Stimulated activated effector memory CD8-positive, alpha-beta T cell treated with anti-CD3 and anti-CD28 coated beads, Interleukin-12 subunit alpha, Interleukin-12 subunit beta, amount 100 ng/mL, for 72 hours (primary cell): ENCODE measurements around the gene OR5T2.
"Not testable (repeated sequence)": the region's sequence is repeated elsewhere in the genome, so short reads cannot be mapped to it uniquely, and the experiment has no call there.

Experiments
- ATAC-seq: fragments of 150-1000 bp; cut with Tn5 transposase; 2 replicates; pipeline ENCODE4 v1.10.0; 2021
- DNase-seq, 2 donors: peaks; one replicate each; pipeline ENCODE4 v3.0.0; 2021 to 2022; ENCODE audit warnings: low spot score in 2 of 2
- H3K27ac Mint-ChIP-seq: one replicate; pipeline ENCODE4 v1.8.0; 2022; ENCODE audit warnings: mild to moderate bottlenecking, mixed read lengths
- H3K36me3 Mint-ChIP-seq: one replicate; pipeline ENCODE4 v1.8.0; 2022; ENCODE audit warnings: mild to moderate bottlenecking, mixed read lengths
- H3K4me1 Mint-ChIP-seq: one replicate; pipeline ENCODE4 v1.8.0; 2022; ENCODE audit warnings: mixed read lengths
- H3K4me3 Mint-ChIP-seq: one replicate; pipeline ENCODE4 v1.8.0; 2022; ENCODE audit warnings: mild to moderate bottlenecking, mixed read lengths
- H3K9me3 Mint-ChIP-seq: one replicate; pipeline ENCODE4 v1.8.0; 2022; ENCODE audit warnings: mixed read lengths

The OR5T2 gene

GRCh38 chr11:56234155-56234554 lies at the start of gene OR5T2:
Gene OR5T2 (minus strand): TSS chr11:56234255. CDS start chr11:56233062, 1,193 bp downstream.
- Mint-ChIP-seq H3K4me3 (no peak within 1 kb of the TSS), H3K4me1 (no peaks in the 10 kb centered on the region), H3K27ac (no peak within 1 kb of the TSS), H3K36me3 (no peaks in the 10 kb centered on the region), H3K9me3 (peaks cover 13% of the 10 kb centered on the region)
- DNase-seq, result no peak
- no peak for ATAC-seq

- Mint-ChIP-seq H3K4me3 (no peak within 1 kb of the TSS), H3K36me3 (no peaks in the 10 kb centered on the region), H3K27ac (no peak within 1 kb of the TSS), H3K9me3 (peaks cover 15% of the 10 kb centered on the region), H3K4me1 (no peaks in the 10 kb centered on the region)
- no peak for ATAC-seq
- no peak for DNase-seq
These were observed 39.8 kb upstream of the OR5T2 start, which contains the start of gene OR5T1 for GRCh38 chr11:56273854-56274253. Gene OR5T1 (plus strand): TSS chr11:56274154. CDS start chr11:56275639, 1,485 bp downstream.

- H3K27ac Mint-ChIP-seq, result no peak overlapping the region
- H3K4me3 Mint-ChIP-seq, result no peak overlapping the region
- no peak for ATAC-seq
- DNase-seq, result no peak
- H3K36me3 Mint-ChIP-seq, result no peaks in the 10 kb centered on the region
- H3K9me3 Mint-ChIP-seq, result peaks cover 13% of the 10 kb centered on the region
- no peaks in the 10 kb centered on the region for H3K4me1 Mint-ChIP-seq
These were observed 37.0 kb upstream of the OR5T2 start for GRCh38 chr11:56271092-56271491.

- Mint-ChIP-seq H3K27ac (no peak within 1 kb of the TSS), H3K36me3 (no peaks in the 10 kb centered on the region), H3K4me1 (no peaks in the 10 kb centered on the region), H3K9me3 (peaks cover 15% of the 10 kb centered on the region), H3K4me3 (no peak within 1 kb of the TSS)
- ATAC-seq (no peak), DNase-seq (no peak)
These were observed 17.9 kb upstream of the OR5T2 start, which contains the start of gene OR5T3 for GRCh38 chr11:56251954-56252353. Gene OR5T3 (plus strand): TSS chr11:56252254. CDS start chr11:56252254, 0 bp downstream.

GRCh38 chr11:56219735-56220134 lies 14.3 kb downstream of the OR5T2 start:
- H3K36me3 Mint-ChIP-seq, ATAC-seq, H3K4me3 Mint-ChIP-seq, H3K4me1 Mint-ChIP-seq, DNase-seq, H3K27ac Mint-ChIP-seq: not testable (repeated sequence)
- peaks cover 23% of the 10 kb centered on the region for H3K9me3 Mint-ChIP-seq

- H3K27ac Mint-ChIP-seq, result no peak overlapping the region
- no peak for ATAC-seq
- no peaks in the 10 kb centered on the region for H3K36me3 Mint-ChIP-seq
These were observed 19.5 kb downstream of the OR5T2 start for GRCh38 chr11:56214537-56214936.

GRCh38 chr11:56207790-56208189 lies 26.3 kb downstream of the OR5T2 start:
- DNase-seq (no peak), ATAC-seq (no peak)
- H3K36me3 Mint-ChIP-seq, result no peaks in the 10 kb centered on the region
- H3K27ac Mint-ChIP-seq, result no peak overlapping the region
- H3K4me1 Mint-ChIP-seq, result no peaks in the 10 kb centered on the region
- H3K9me3 Mint-ChIP-seq, result peaks cover 17% of the 10 kb centered on the region
- no peak overlapping the region for H3K4me3 Mint-ChIP-seq

More at GRCh38 chr11:56214537-56214936, 19.5 kb downstream of the OR5T2 start:
- peaks cover 22% of the 10 kb centered on the region for H3K9me3 Mint-ChIP-seq
- H3K4me3 Mint-ChIP-seq, result no peak overlapping the region
- H3K4me1 Mint-ChIP-seq, result no peaks in the 10 kb centered on the region
- no peak for DNase-seq

GRCh38 chr11:56197367-56197766 lies 36.7 kb downstream of the OR5T2 start:
- Mint-ChIP-seq H3K4me1 (no peaks in the 10 kb centered on the region), H3K9me3 (peaks cover 16% of the 10 kb centered on the region), H3K4me3 (no peak overlapping the region), H3K36me3 (no peaks in the 10 kb centered on the region), H3K27ac (no peak overlapping the region)
- no peak for ATAC-seq
- no peak for DNase-seq

GRCh38 chr11:56196705-56197104 lies 37.4 kb downstream of the OR5T2 start:
- ATAC-seq (no peak), DNase-seq (no peak)
- Mint-ChIP-seq H3K36me3 (no peaks in the 10 kb centered on the region), H3K4me1 (no peaks in the 10 kb centered on the region), H3K9me3 (peaks cover 13% of the 10 kb centered on the region), H3K4me3 (no peak overlapping the region), H3K27ac (no peak overlapping the region)

- Mint-ChIP-seq H3K4me3 (no peak overlapping the region), H3K36me3 (no peaks in the 10 kb centered on the region), H3K27ac (no peak overlapping the region), H3K4me1 (no peaks in the 10 kb centered on the region), H3K9me3 (peaks cover 23% of the 10 kb centered on the region)
- ATAC-seq, result no peak
- no peak for DNase-seq
These were observed 45.5 kb downstream of the OR5T2 start for GRCh38 chr11:56188602-56189001.

- Mint-ChIP-seq H3K4me3 (no peak overlapping the region), H3K4me1 (no peaks in the 10 kb centered on the region), H3K36me3 (no peaks in the 10 kb centered on the region), H3K27ac (no peak overlapping the region), H3K9me3 (peaks cover 30% of the 10 kb centered on the region)
- ATAC-seq (no peak), DNase-seq (no peak)
These were observed 50.6 kb downstream of the OR5T2 start for GRCh38 chr11:56183459-56183858.
